Measurements from ENCODE around the gene CREB3L4.

- TF ChIP-seq, protein P1, sequence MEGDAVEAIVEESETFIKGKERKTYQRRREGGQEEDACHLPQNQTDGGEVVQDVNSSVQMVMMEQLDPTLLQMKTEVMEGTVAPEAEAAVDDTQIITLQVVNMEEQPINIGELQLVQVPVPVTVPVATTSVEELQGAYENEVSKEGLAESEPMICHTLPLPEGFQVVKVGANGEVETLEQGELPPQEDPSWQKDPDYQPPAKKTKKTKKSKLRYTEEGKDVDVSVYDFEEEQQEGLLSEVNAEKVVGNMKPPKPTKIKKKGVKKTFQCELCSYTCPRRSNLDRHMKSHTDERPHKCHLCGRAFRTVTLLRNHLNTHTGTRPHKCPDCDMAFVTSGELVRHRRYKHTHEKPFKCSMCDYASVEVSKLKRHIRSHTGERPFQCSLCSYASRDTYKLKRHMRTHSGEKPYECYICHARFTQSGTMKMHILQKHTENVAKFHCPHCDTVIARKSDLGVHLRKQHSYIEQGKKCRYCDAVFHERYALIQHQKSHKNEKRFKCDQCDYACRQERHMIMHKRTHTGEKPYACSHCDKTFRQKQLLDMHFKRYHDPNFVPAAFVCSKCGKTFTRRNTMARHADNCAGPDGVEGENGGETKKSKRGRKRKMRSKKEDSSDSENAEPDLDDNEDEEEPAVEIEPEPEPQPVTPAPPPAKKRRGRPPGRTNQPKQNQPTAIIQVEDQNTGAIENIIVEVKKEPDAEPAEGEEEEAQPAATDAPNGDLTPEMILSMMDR (IDR thresholded peaks at IDR 0.05; ENCODE audit: poor library complexity), result no peak
- TF ChIP-seq EZH2 (IDR thresholded peaks at IDR 0.05; ENCODE audit: borderline replicate concordance) (no peak), EZH2phosphoT487 (IDR thresholded peaks at IDR 0.05; ENCODE audit: low read depth, severe bottlenecking, unreplicated experiment) (no peak)
Observed at GRCh38 chr1:153953859-153954365, 13.8 kb upstream of the CREB3L4 start.
